AG09319 (cell line): ENCODE data around the gene ARHGEF4.

Source experiments
- DNase-seq: peaks from one replicate; pipeline ENCODE4 v3.0.0-alpha.2; 2010; ENCODE audit warnings: low read depth; ENCODE audit errors: extremely low read depth
- TF ChIP-seq, protein P1 (sequence below): IDR thresholded peaks from 2 replicates; pipeline ENCODE4 v1.5.1; 2011; ENCODE audit warnings: low read depth, mild to moderate bottlenecking, inconsistent platforms, low read length, moderate library complexity

Gene ARHGEF4

GRCh38 chr2:130854301-130854700 lies 17.6 kb downstream of the ARHGEF4 start:
- TF ChIP-seq, protein P1, sequence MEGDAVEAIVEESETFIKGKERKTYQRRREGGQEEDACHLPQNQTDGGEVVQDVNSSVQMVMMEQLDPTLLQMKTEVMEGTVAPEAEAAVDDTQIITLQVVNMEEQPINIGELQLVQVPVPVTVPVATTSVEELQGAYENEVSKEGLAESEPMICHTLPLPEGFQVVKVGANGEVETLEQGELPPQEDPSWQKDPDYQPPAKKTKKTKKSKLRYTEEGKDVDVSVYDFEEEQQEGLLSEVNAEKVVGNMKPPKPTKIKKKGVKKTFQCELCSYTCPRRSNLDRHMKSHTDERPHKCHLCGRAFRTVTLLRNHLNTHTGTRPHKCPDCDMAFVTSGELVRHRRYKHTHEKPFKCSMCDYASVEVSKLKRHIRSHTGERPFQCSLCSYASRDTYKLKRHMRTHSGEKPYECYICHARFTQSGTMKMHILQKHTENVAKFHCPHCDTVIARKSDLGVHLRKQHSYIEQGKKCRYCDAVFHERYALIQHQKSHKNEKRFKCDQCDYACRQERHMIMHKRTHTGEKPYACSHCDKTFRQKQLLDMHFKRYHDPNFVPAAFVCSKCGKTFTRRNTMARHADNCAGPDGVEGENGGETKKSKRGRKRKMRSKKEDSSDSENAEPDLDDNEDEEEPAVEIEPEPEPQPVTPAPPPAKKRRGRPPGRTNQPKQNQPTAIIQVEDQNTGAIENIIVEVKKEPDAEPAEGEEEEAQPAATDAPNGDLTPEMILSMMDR: no peak
- DNase-seq: no peak

DNA sequence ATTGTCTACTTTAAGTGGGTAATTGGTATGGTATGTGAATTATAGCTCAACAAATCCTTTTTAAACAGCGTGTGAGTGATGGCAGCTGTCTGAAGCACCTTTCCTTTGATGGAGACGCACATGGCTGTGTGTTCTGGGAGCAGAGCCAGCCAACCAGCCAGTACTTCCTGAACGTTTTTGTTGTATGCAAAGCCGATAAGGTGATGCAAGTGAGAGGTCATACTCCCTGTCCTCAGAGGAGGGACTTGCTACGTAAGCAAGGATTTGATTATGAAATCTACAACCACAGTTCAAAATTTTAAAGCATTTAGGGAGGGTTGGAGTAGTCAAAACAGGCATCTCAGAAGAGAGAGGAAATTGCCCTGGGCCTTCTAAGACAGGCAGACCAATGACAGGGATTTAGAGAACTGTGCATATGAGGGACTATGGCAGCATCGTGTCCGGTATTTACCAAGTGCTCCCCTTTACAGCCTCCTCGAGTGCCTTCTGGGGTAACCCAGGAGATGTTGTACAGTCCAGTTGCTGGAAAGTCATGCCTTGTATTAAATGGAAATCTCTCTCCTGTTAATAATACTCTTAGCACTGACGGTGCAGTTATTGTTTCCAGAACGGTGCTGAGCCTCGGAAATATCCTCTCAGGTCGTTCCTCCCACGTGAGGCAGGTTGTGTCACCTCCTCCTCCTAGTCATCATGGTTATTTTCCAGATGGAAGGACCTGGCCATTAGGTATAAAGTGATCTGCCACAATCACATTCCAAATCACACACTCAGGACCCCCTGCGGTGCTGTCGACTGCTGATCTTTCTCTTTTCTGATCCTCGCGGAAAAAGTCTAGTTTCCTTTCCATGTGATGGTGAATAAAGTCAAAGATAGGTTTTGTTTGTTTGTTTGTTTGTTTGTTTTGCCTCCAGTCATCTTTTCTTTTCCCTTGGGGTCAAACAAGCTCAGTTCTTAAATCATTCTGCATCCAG lies 28.4 kb downstream of the ARHGEF4 start:
- DNase-seq: peak; percentile 20
- TF ChIP-seq, protein P1: no peak

DNA sequence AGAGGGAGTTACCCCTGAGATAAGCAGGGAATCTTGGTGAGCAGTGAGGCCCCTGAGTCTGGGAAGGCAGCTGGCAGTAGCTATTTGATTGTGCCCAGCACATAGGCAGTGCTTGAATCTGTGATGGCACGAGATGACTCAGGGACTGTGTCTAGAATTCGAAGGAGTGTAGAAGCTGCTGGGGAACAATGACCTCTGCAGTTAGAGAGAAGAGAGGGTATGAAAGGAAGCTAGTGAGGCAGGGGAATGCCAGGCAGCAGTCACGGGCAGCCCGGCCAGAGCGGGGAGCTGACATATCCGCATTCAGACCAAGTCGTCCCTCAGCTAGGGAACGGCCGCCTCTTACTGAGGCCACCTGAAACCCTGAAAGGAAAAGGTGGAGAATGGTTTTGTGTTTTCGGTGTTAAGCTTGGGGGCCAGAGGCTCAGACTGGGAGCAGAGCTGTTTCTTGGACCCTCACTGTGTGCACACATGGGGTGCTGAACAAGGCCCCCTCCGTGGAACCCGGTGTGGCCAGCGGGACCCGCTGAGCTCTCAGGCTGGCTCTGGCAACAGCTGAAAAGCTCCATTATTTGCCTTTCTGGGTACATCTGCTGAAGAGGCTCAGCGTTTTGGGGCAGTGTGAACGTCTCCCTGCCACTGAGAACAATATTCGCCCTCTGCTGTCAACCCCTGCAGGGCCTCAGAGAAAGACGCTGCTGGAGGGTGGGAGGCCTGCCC lies 32.9 kb downstream of the ARHGEF4 start:
- DNase-seq: no peak
- TF ChIP-seq, protein P1: no peak

GRCh38 chr2:130870161-130870485 lies 33.4 kb downstream of the ARHGEF4 start:
- DNase-seq: no peak
- TF ChIP-seq, protein P1: no peak

- TF ChIP-seq, protein P1: no peak
Measured at GRCh38 chr2:130870779-130871178, 34.1 kb downstream of the ARHGEF4 start.

DNA sequence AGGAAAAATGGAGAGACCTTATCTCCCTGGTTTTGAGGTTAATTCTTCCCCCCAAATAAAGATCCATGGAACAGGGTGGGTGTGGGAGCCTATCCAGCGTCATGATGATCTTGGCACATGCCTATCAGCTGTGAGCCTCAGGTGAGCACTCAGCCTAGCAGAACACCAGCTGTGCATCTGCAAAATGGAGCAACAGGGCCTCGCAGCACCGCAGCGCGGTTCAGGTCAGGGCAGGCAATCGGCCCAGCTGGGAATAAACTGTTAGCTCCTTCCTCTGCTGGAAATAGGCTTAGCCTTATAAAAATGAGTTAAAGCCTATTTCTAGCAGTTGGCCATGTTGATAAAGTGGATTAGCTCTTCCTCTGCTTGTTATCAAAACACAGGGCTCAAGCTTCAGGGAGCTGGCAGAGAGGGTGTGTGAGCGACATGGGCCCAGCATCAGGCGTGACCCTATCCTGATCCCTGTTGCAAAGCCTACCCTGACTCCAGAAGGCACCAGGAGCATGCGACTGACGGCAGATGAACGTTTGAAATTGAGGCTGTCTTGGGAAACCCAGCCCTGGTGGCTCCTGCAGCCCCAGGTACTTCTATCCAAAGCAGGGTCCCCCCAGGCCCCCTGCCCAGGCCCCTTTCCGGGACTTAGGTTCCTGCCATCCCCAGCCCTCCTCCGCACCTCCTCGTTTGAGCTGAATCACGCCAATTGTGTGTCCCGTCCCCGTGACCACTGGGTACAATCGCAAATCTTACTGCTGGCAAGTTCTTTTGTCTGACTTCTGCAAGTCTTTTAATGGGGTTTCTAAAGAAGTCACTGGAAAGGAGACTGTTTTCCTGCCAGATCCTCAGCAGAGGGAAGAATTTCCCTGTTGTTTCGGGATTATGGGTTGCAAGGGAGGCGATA lies 35.4 kb downstream of the ARHGEF4 start:
- no peak for DNase-seq
- TF ChIP-seq, protein P1: no peak

More at GRCh38 chr2:130870779-130871178, 34.1 kb downstream of the ARHGEF4 start:
- DNase-seq: no peak
